ENCODE results near the gene FGF12. TPM values are rescaled to one million over a fixed set of nuclear protein-coding genes. Genes with fewer than 3 reads are reported as not detected.

Gene FGF12
- polyA plus RNA-seq, 1 of the 3 experiments (the other 2 are of a cell fraction), result 0.30 TPM

GRCh38 chr3:192772240-192772894 lies 45.0 kb upstream of the FGF12 start:
- H3K9ac ChIP-seq, result no peak overlapping the region
- H2AFZ ChIP-seq (ENCODE audit: low read depth), result no peak overlapping the region; the same call in 1 of the 2 replicates
- H3K4me1 ChIP-seq (ENCODE audit: control insufficient read depth in 1 of 2, insufficient read depth in 2 of 2, low read depth in 1 of 2, low read length in 1 of 2), result no peaks in the 10 kb centered on the region
- peak; percentile 25 for DNase-seq
- no peaks in the 10 kb centered on the region for H3K36me3 ChIP-seq (replicated peaks in 1 of 2; ENCODE audit: control insufficient read depth in 1 of 2, insufficient read depth in 2 of 2, low read length in 1 of 2)
- no peak overlapping the region; a peak in 1 of 4 replicates for H3K4me3 ChIP-seq (ENCODE audit: low read depth in 2 of 2, low read length in 1 of 2)
- no peaks in the 10 kb centered on the region for H3K79me2 ChIP-seq (ENCODE audit: insufficient read depth)
- no peaks in the 10 kb centered on the region for H3K27me3 ChIP-seq (ENCODE audit: insufficient read depth)
- POLR2A ChIA-PET, result no interaction called here
- no peaks in the 10 kb centered on the region for H3F3A ChIP-seq (replicated peaks; ENCODE audit: insufficient read depth)
- no peak overlapping the region for H3K4me2 ChIP-seq
- no peak overlapping the region for H3K27ac ChIP-seq (ENCODE audit: low read depth in 2 of 2, low read length in 1 of 2)
- TF ChIP-seq RAD21 (IDR thresholded peaks at IDR 0.05; ENCODE audit: low read length) (peak; percentile 53), FOXM1 (IDR thresholded peaks at IDR 0.05; ENCODE audit: low read depth) (no peak), SMC3 (IDR thresholded peaks at IDR 0.05; ENCODE audit: low read depth, low read length) (peak; percentile 39; the same call in 1 of the 2 replicates)
- TF ChIP-seq, protein P1, sequence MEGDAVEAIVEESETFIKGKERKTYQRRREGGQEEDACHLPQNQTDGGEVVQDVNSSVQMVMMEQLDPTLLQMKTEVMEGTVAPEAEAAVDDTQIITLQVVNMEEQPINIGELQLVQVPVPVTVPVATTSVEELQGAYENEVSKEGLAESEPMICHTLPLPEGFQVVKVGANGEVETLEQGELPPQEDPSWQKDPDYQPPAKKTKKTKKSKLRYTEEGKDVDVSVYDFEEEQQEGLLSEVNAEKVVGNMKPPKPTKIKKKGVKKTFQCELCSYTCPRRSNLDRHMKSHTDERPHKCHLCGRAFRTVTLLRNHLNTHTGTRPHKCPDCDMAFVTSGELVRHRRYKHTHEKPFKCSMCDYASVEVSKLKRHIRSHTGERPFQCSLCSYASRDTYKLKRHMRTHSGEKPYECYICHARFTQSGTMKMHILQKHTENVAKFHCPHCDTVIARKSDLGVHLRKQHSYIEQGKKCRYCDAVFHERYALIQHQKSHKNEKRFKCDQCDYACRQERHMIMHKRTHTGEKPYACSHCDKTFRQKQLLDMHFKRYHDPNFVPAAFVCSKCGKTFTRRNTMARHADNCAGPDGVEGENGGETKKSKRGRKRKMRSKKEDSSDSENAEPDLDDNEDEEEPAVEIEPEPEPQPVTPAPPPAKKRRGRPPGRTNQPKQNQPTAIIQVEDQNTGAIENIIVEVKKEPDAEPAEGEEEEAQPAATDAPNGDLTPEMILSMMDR (IDR thresholded peaks at IDR 0.05), result peak; percentile 52
- 0 out of 2 replicates have a peak, but pooled peaks cover 5% of the 10 kb centered on the region for H3K9me3 ChIP-seq
- WGBS (ENCODE audit: low lambda C conversion rate), result 7% methylated on average over 5 of the region's 5 CpGs
- H4K20me1 ChIP-seq (ENCODE audit: insufficient read depth), result no peaks in the 10 kb centered on the region
- CTCF ChIA-PET, result interaction anchor here (1.0 kb wide), 1 partner anchor 15 kb away, joined by 3 read pairs; no protein-coding TSS in a partner anchor
- H3K9me2 ChIP-seq, result no peaks in the 10 kb centered on the region

- Histone ChIP-seq H3K27me3 (ENCODE audit: insufficient read depth) (no peaks in the 10 kb centered on the region; the same call in 1 of the 2 replicates), H3K9me2 (no peaks in the 10 kb centered on the region), H4K20me1 (ENCODE audit: insufficient read depth) (no peaks in the 10 kb centered on the region), H2AFZ (ENCODE audit: low read depth) (no peak overlapping the region), H3K9me3 (no peaks in the 10 kb centered on the region), H3K4me2 (no peak overlapping the region), H3K79me2 (ENCODE audit: insufficient read depth) (no peaks in the 10 kb centered on the region), H3F3A (replicated peaks; ENCODE audit: insufficient read depth) (no peaks in the 10 kb centered on the region), H3K4me1 (ENCODE audit: control insufficient read depth in 1 of 2, insufficient read depth in 2 of 2, low read depth in 1 of 2, low read length in 1 of 2) (no peaks in the 10 kb centered on the region), H3K9ac (no peak overlapping the region), H3K36me3 (replicated peaks in 1 of 2; ENCODE audit: control insufficient read depth in 1 of 2, insufficient read depth in 2 of 2, low read length in 1 of 2) (no peaks in the 10 kb centered on the region), H3K27ac (ENCODE audit: low read depth in 2 of 2, low read length in 1 of 2) (no peak overlapping the region), H3K4me3 (ENCODE audit: low read depth in 2 of 2, low read length in 1 of 2) (no peak overlapping the region)
- TF ChIP-seq TCF12 (IDR thresholded peaks at IDR 0.05) (no peak), CHD2 (IDR thresholded peaks at IDR 0.05; ENCODE audit: low read length, partially characterized antibody) (no peak), RCOR1 (IDR thresholded peaks at IDR 0.05; ENCODE audit: low read length) (no peak), NFIC (IDR thresholded peaks at IDR 0.05; ENCODE audit: borderline replicate concordance) (no peak), EP300 (IDR thresholded peaks at IDR 0.05; ENCODE audit: borderline replicate concordance in 1 of 2, low read depth in 1 of 2, low read length in 1 of 2) (no peak), NRF1 (IDR thresholded peaks at IDR 0.05; ENCODE audit: low read depth, low read length) (no peak), MEF2A (IDR thresholded peaks at IDR 0.05; ENCODE audit: borderline replicate concordance, low read depth) (no peak), RAD21 (IDR thresholded peaks at IDR 0.05; ENCODE audit: low read length) (no peak), RXRA (IDR thresholded peaks at IDR 0.05; ENCODE audit: borderline replicate concordance, low read depth) (no peak)
- ChIA-PET CTCF (interaction anchor here (0.8 kb wide), 1 partner anchor 306 kb away, joined by 3 read pairs; no protein-coding TSS in a partner anchor), POLR2A (no interaction called here)
- DNase-seq, result no peak
- WGBS (ENCODE audit: low lambda C conversion rate), result 7% methylated on average over 6 of the region's 7 CpGs
Observed at GRCh38 chr3:192758654-192759053, 31.3 kb upstream of the FGF12 start.
